PC-3 (cell line): Measurements from ENCODE around the gene PFKL. TPM values are rescaled to one million over a fixed set of nuclear protein-coding genes. Genes with fewer than 3 reads are reported as not detected.

Experiments used
- ATAC-seq: fragments of 200-7000 bp; cut with Tn5 transposase; 2 replicates; pipeline ENCODE4 v1.9.1; 2020; ENCODE audit warnings: mild to moderate bottlenecking, moderate library complexity
- BruUV-seq: library from RNA; stranded (reverse); fragments of 400-500 nt; replicated peaks from 2 replicates; lab custom pipeline; 2021; lab: Mats Ljungman, UMichigan
- CTCF ChIA-PET: fragments of 300-600 bp; sonication (Branson Sonifier 250); formaldehyde crosslinking; loops from one replicate; lab custom pipeline; 2022; ENCODE audit warnings: antibody characterized with exemption; lab: Charles Lee
- POLR2A ChIA-PET: fragments of 300-600 bp; sonication (Branson Sonifier 250); formaldehyde crosslinking; loops from one replicate; lab custom pipeline; 2022; ENCODE audit warnings: antibody characterized with exemption; ENCODE audit not compliant: unreplicated experiment; lab: Charles Lee
- DNase-seq: peaks from one replicate; pipeline ENCODE4 v3.0.0-alpha.2; 2015
- H2AFZ ChIP-seq: fragments of 300-600 bp; sonication (generic); 2 replicates; pipeline ENCODE4 v1.6.0; 2016; ENCODE audit warnings: antibody characterized with exemption, low read length
- H3F3A ChIP-seq: fragments of 300-600 bp; sonication (generic); one replicate; pipeline ENCODE4 v1.6.0; 2017; ENCODE audit warnings: antibody characterized with exemption, low read length, control low read depth, mild to moderate bottlenecking; ENCODE audit not compliant: unreplicated experiment
- H3K27ac ChIP-seq: fragments of 300-600 bp; sonication (generic); 2 replicates; pipeline ENCODE4 v1.5.1; 2016; ENCODE audit warnings: mild to moderate bottlenecking, low read length
- H3K27me3 ChIP-seq: fragments of 300-600 bp; sonication (generic); 2 replicates; pipeline ENCODE4 v1.6.1; 2016; ENCODE audit warnings: low read length, mixed read lengths
- H3K36me3 ChIP-seq: fragments of 300-600 bp; sonication (generic); 2 replicates; pipeline ENCODE4 v1.6.1; 2016; ENCODE audit warnings: low read depth, mixed run types, low read length, mixed read lengths
- H3K4me1 ChIP-seq: fragments of 300-600 bp; sonication (generic); 2 replicates; pipeline ENCODE4 v1.5.1; 2016; ENCODE audit warnings: low read length; ENCODE audit not compliant: insufficient read depth
- H3K4me2 ChIP-seq: fragments of 300-600 bp; sonication (generic); 2 replicates; pipeline ENCODE4 v1.6.0; 2016; ENCODE audit warnings: low read length
- H3K4me3 ChIP-seq: fragments of 300-600 bp; sonication (generic); 2 replicates; pipeline ENCODE4 v1.5.1; 2016; ENCODE audit warnings: mild to moderate bottlenecking, low read length, mixed read lengths
- H3K79me2 ChIP-seq: fragments of 300-600 bp; sonication (generic); 2 replicates; pipeline ENCODE4 v1.6.1; 2017; ENCODE audit warnings: low read length, mixed read lengths
- H3K9ac ChIP-seq: fragments of 300-600 bp; sonication (generic); 2 replicates; pipeline ENCODE4 v1.6.0; 2016; ENCODE audit warnings: mild to moderate bottlenecking, low read length
- H3K9me2 ChIP-seq: fragments of 300-600 bp; sonication (generic); replicated peaks from 2 replicates; pipeline ENCODE4 v1.6.1; 2016; ENCODE audit warnings: mixed run types, low read length, mixed read lengths
- H3K9me3 ChIP-seq: fragments of 300-600 bp; sonication (generic); 2 replicates; pipeline ENCODE4 v1.6.1; 2016; ENCODE audit warnings: low read length, mixed read lengths
- H4K20me1 ChIP-seq: fragments of 300-600 bp; sonication (generic); 2 replicates; pipeline ENCODE4 v1.6.1; 2016; ENCODE audit warnings: low read length, mixed read lengths
- EZH2 ChIP-seq: fragments of 300-600 bp; sonication (generic); IDR thresholded peaks from one replicate; pipeline ENCODE4 v1.6.1; 2017; ENCODE audit warnings: antibody characterized with exemption, mild to moderate bottlenecking, low read length; ENCODE audit not compliant: unreplicated experiment
- EZH2phosphoT487 ChIP-seq: fragments of 300-600 bp; sonication (generic); IDR thresholded peaks from 2 replicates; pipeline ENCODE4 v1.6.1; 2018; ENCODE audit warnings: mild to moderate bottlenecking, antibody characterized with exemption, low read length, borderline replicate concordance
- intact Hi-C: fragments of 100-400 bp; cut with micrococcal nuclease; formaldehyde crosslinking; loops from 2 replicates; pipeline ENCODE4 v1.9.0; 2023
- total RNA-seq: library from RNA; depleted of rRNA; stranded (reverse); fragments of >200 nt; gene quantifications from 2 replicates; pipeline ENCODE4 v1.2.3, GENCODE V29; 2014
- TF ChIP-seq, protein P1 (sequence below): fragments of 300-600 bp; sonication (generic); conservative IDR thresholded peaks from 2 replicates; pipeline ENCODE4 v1.5.1; 2017; ENCODE audit warnings: antibody characterized with exemption, low read depth, mild to moderate bottlenecking, low read length

Gene PFKL
- total RNA-seq, 1 experiment from 2014 or later = 223 TPM

GRCh38 chr21:44305691-44306090, 5.8 kb downstream of the PFKL start:
- H3K9me3 ChIP-seq = no peaks in the 10 kb centered on the region
- peaks cover 22% of the 10 kb centered on the region for H3K4me1 ChIP-seq
- H3K36me3 ChIP-seq = peaks cover 10% of the 10 kb centered on the region
- peaks cover 30% of the 10 kb centered on the region for H4K20me1 ChIP-seq
- no peaks in the 10 kb centered on the region for H3K9me2 ChIP-seq
- TF ChIP-seq EZH2 (no peak), EZH2phosphoT487 (no peak)
- TF ChIP-seq, protein P1, sequence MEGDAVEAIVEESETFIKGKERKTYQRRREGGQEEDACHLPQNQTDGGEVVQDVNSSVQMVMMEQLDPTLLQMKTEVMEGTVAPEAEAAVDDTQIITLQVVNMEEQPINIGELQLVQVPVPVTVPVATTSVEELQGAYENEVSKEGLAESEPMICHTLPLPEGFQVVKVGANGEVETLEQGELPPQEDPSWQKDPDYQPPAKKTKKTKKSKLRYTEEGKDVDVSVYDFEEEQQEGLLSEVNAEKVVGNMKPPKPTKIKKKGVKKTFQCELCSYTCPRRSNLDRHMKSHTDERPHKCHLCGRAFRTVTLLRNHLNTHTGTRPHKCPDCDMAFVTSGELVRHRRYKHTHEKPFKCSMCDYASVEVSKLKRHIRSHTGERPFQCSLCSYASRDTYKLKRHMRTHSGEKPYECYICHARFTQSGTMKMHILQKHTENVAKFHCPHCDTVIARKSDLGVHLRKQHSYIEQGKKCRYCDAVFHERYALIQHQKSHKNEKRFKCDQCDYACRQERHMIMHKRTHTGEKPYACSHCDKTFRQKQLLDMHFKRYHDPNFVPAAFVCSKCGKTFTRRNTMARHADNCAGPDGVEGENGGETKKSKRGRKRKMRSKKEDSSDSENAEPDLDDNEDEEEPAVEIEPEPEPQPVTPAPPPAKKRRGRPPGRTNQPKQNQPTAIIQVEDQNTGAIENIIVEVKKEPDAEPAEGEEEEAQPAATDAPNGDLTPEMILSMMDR = no peak
- DNase-seq = no peak
- H3K27ac ChIP-seq = no peak overlapping the region
- ChIA-PET CTCF (no interaction called here), POLR2A (no interaction called here)
- H3K4me3 ChIP-seq = no peak overlapping the region
- H3F3A ChIP-seq = no peaks in the 10 kb centered on the region
- no peak overlapping the region for H3K4me2 ChIP-seq
- BruUV-seq = no TSS peak
- intact Hi-C loops = no loop called here
- no peak for ATAC-seq
- no peaks in the 10 kb centered on the region for H3K27me3 ChIP-seq
- H3K9ac ChIP-seq = no peak overlapping the region
- H3K79me2 ChIP-seq = peaks cover 56% of the 10 kb centered on the region
- H2AFZ ChIP-seq = no peak overlapping the region

DNA sequence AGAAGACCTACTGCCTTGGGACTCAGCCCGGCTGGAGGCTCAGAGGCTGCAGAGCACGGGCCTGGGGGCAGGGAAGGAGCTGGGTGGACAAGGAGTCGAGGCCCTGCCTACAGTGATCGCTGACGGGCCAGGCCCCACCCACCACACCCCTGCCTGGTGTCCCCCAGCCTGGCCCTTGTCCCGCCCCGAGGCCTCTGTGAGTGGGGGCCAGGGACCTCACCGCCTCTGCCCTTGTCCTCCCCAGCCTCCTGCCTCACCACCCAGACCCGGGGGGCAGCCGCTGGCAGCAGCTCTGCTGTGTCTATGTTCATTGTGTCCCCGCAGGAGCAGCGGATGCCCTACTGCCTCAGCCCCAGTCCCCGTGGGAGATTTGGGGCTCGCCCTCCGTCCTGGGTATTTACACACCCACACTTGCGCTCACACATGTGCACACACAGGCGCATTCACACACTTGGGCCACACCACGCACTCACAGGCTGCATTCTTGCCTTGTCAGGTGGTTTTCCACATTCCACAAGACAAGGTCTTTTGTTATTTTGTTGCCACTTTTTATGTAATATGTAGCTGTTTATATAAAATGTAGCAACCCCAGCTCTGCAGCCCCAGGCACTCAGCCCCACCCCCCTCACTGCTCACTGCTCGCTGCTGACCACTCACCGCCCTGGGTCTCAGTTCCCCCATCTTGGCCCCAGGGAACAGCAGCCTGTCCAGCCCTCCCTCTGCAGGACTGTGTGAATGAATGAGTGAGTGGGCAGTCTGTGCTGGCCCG, 7.3 kb downstream of the PFKL start:
- Histone ChIP-seq H3K4me3 (no peak overlapping the region), H2AFZ (no peak overlapping the region), H3K9me2 (no peaks in the 10 kb centered on the region), H3K4me2 (no peak overlapping the region), H3K36me3 (peaks cover 16% of the 10 kb centered on the region), H4K20me1 (peaks cover 16% of the 10 kb centered on the region), H3K9ac (no peak overlapping the region), H3K27me3 (no peaks in the 10 kb centered on the region), H3F3A (no peaks in the 10 kb centered on the region), H3K79me2 (peaks cover 42% of the 10 kb centered on the region), H3K9me3 (no peaks in the 10 kb centered on the region), H3K4me1 (peaks cover 8% of the 10 kb centered on the region; the same call in 1 of the 2 replicates), H3K27ac (no peak overlapping the region)
- TF ChIP-seq, protein P1 = no peak
- TF ChIP-seq EZH2 (no peak), EZH2phosphoT487 (no peak)
- no TSS peak for BruUV-seq
- POLR2A ChIA-PET = no interaction called here
- intact Hi-C loops = no loop called here
- DNase-seq (no peak), ATAC-seq (no peak)
- CTCF ChIA-PET = no interaction called here
